Vagina (tissue), 2 donors: ENCODE data around the gene SLC16A6. TPM values are rescaled to one million over a fixed set of nuclear protein-coding genes. Genes with fewer than 3 reads are reported as not detected.

Source experiments
- DNase-seq, 2 donors: peaks; one replicate each; pipeline ENCODE4 v3.0.0-alpha.2; 2017; ENCODE audit errors: extremely low spot score in 2 of 2
- H3K27ac ChIP-seq: fragments of 200-600 bp; sonication (generic); one replicate; pipeline ENCODE4 v1.5.1; 2019
- H3K27me3 ChIP-seq: fragments of 200-600 bp; sonication (generic); one replicate; pipeline ENCODE4 v1.5.1; 2019
- H3K36me3 ChIP-seq, 2 donors: fragments of 200-600 bp; sonication (generic); one replicate each; pipeline ENCODE4 v1.5.1; 2017 to 2019
- H3K4me1 ChIP-seq: fragments of 200-600 bp; sonication (generic); one replicate; pipeline ENCODE4 v1.5.1; 2019
- H3K4me3 ChIP-seq, 2 donors: fragments of 200-600 bp; sonication (generic); 1 replicate in 1 of 2; 2 replicates in 1 of 2; pipeline ENCODE4 v1.5.1; 2016 to 2019
- H3K9me3 ChIP-seq: fragments of 200-600 bp; sonication (generic); one replicate; pipeline ENCODE4 v1.5.1; 2019
- CTCF ChIP-seq, 3 experiments: fragments of 450-650 bp in 2 of 3; fragments of 200-600 bp in 1 of 3; sonication (generic) in 1 of 3; IDR thresholded peaks; one replicate each; pipeline ENCODE4 v1.5.1; 2017 to 2019; ENCODE audit warnings: antibody characterized with exemption in 3 of 3, mild to moderate bottlenecking in 2 of 3, moderate library complexity in 2 of 3
- POLR2A ChIP-seq, 2 donors: fragments of 450-650 bp; IDR thresholded peaks; one replicate each; pipeline ENCODE4 v1.6.1; 2017; ENCODE audit warnings: antibody characterized with exemption in 2 of 2, mild to moderate bottlenecking in 2 of 2, moderate library complexity in 2 of 2
- POLR2AphosphoS5 ChIP-seq, 2 donors: sonication (generic); formaldehyde crosslinking; IDR thresholded peaks; one replicate each; pipeline ENCODE4 v1.9.0; 2017; ENCODE audit warnings: antibody characterized with exemption in 2 of 2, mild to moderate bottlenecking in 2 of 2, low read depth in 1 of 2; ENCODE audit not compliant: insufficient read depth in 1 of 2
- intact Hi-C: fragments of 100-400 bp; cut with DNase I; formaldehyde crosslinking; loops from one replicate; pipeline ENCODE4 v1.15.1; 2023
- total RNA-seq: library from RNA; depleted of rRNA; stranded (reverse); fragments of >200 nt; gene quantifications from one replicate; pipeline ENCODE4 v1.2.3, GENCODE V29; 2016

Gene SLC16A6
- total RNA-seq, 1 donor from 2014 or later, result 2.7 TPM

- TF ChIP-seq POLR2AphosphoS5 (IDR thresholded peaks at IDR 0.05; ENCODE audit: insufficient read depth in 1 of 2, low read depth in 1 of 2), result no peak
- no peak for TF ChIP-seq POLR2A (IDR thresholded peaks at IDR 0.05)
- TF ChIP-seq CTCF (IDR thresholded peaks at IDR 0.05), result no peak
- no peaks in the 10 kb centered on the region for H3K9me3 ChIP-seq
- peaks cover 23% of the 10 kb centered on the region for H3K4me1 ChIP-seq
- H3K4me3 ChIP-seq, result peak overlapping the region; percentile 91 to 96
- peak overlapping the region; percentile 99 for H3K27ac ChIP-seq
- no peaks in the 10 kb centered on the region for H3K27me3 ChIP-seq
- DNase-seq, result no peak
- H3K36me3 ChIP-seq, result peaks cover 0 to 15% of the 10 kb centered on the region in 2 donors
- intact Hi-C loops, result loop anchor here (5.0 kb wide), 1 partner anchor 209 kb away; the partner anchor contains the start of gene WIPI1
Observed at GRCh38 chr17:68248199-68248825, 42.6 kb downstream of the SLC16A6 start.

DNA sequence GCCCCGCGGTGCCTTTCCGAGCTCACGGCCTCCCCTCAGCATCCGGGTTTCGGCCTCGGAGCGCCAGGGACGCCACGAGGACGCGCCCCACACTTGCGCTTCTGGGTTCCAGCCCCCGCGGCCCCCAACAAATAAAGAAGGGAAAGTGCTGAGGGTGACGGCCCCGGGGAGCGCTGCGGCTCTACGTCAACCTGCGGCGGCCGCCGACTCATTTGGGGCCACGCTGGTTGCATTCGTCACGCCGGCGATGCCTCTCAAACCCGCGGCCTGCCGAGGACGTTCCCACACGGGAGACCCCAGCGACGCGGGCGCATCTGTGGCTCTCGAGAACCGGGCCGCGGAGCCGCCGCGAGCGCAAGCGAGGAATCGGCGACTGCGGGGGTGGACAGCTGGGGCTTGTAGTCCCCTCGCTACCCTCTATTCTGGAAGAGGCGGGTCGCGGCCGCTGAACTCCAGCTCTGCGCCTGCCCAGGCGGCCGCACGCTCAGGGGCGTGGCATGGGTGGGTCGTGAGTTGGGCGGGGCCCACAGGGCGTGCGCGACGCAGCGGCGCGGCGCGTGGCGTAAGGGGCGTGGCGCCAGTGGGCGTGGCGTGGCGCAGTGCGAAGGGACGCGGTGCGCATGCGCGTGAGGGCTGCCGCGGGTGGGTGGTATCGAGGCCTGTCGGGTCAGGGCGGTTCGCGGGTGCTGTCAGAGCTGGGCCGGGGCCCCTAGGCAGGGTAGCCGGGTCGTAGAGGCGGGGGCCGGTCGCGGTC lies 43.3 kb downstream of the SLC16A6 start, which contains the start of gene AMZ2:
TSS of gene AMZ2 (plus strand) at position 599 of the 754 bp plus-strand sequence. CDS start 2,145 bp downstream, outside the sequence.
- TF ChIP-seq CTCF (IDR thresholded peaks at IDR 0.05) (peak in 1 of 3 experiments; percentile 13), POLR2A (IDR thresholded peaks at IDR 0.05) (peak; percentile 87 to 91), POLR2AphosphoS5 (IDR thresholded peaks at IDR 0.05; ENCODE audit: insufficient read depth in 1 of 2, low read depth in 1 of 2) (peak; percentile 74 to 99)
- Histone ChIP-seq H3K27ac (peak within 1 kb of the TSS; percentile 99), H3K4me3 (peak within 1 kb of the TSS; percentile 91 to 96), H3K4me1 (peaks cover 23% of the 10 kb centered on the region), H3K27me3 (no peaks in the 10 kb centered on the region), H3K9me3 (no peaks in the 10 kb centered on the region), H3K36me3 (peaks cover 0 to 15% of the 10 kb centered on the region in 2 donors)
- intact Hi-C loops, result loop anchor here (5.0 kb wide), 1 partner anchor 210 kb away; the partner anchor contains the start of gene WIPI1
- peak in 1 of 2 donors; percentile 96 for DNase-seq

DNA sequence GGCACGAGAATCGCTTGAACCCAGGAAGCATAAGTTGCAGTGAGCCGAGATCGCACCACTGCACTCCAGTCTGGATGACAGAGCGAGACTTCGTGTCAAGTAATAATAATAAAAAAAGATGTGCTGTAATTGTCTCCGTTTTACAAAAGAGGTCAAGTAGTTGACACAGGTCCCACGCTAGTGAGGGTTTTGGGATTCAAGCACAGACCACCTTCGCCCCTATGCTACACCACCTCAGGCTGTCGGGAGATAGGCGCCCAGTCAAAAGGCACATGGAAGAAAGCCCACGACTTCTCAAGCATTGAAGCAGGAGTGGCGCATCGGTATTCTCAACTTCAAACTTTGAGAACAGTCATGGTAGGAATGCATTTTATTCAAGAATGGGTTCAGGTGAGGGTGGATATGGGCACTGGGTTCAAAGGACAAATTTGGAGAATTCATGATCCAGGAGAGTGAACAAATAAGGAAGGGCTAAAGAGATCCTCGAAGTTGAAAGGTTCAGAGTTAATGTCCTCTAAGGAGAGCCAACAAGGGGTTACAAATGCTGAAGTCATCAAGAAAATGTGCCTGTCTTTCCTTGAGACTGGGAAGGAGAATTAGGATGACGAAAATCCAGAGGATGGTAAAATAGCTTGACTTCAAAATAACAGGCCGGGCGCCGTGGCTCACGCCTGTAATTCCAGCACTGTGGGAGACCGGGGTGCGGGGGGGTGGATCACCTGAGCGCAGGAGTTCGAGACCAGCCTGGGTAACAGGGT lies 44.5 kb downstream of the SLC16A6 start:
- intact Hi-C loops, result loop anchor here (5.0 kb wide), 1 partner anchor 211 kb away; the partner anchor contains the start of gene WIPI1
- H3K27me3 ChIP-seq, result no peaks in the 10 kb centered on the region
- H3K27ac ChIP-seq, result peak overlapping the region; percentile 99
- peaks cover 23% of the 10 kb centered on the region for H3K4me1 ChIP-seq
- H3K9me3 ChIP-seq, result no peaks in the 10 kb centered on the region
- TF ChIP-seq CTCF (IDR thresholded peaks at IDR 0.05) (no peak), POLR2A (IDR thresholded peaks at IDR 0.05) (no peak), POLR2AphosphoS5 (IDR thresholded peaks at IDR 0.05; ENCODE audit: insufficient read depth in 1 of 2, low read depth in 1 of 2) (no peak)
- no peak for DNase-seq
- H3K4me3 ChIP-seq, result peak overlapping the region; percentile 91 to 96
- peaks cover 0 to 8% of the 10 kb centered on the region in 2 donors for H3K36me3 ChIP-seq

GRCh38 chr17:68239632-68240366 lies 51.1 kb downstream of the SLC16A6 start:
- Histone ChIP-seq H3K9me3 (no peaks in the 10 kb centered on the region), H3K27ac (no peak overlapping the region), H3K4me3 (no peak overlapping the region), H3K36me3 (no peaks in the 10 kb centered on the region), H3K27me3 (no peaks in the 10 kb centered on the region), H3K4me1 (peaks cover 7% of the 10 kb centered on the region)
- DNase-seq, result no peak
- TF ChIP-seq POLR2AphosphoS5 (IDR thresholded peaks at IDR 0.05; ENCODE audit: insufficient read depth in 1 of 2, low read depth in 1 of 2) (no peak), POLR2A (IDR thresholded peaks at IDR 0.05) (no peak), CTCF (IDR thresholded peaks at IDR 0.05) (no peak)
- intact Hi-C loops, result no loop called here
